NCI-H524 treated with DMSO at 0.1 percent for 48 hours (cell line): ENCODE measurements around the gene GPC6.

Experiments
- DNase-seq: peaks from one replicate; lab custom pipeline; 2025; lab: John Stamatoyannopoulos, UW

GPC6 gene

DNA sequence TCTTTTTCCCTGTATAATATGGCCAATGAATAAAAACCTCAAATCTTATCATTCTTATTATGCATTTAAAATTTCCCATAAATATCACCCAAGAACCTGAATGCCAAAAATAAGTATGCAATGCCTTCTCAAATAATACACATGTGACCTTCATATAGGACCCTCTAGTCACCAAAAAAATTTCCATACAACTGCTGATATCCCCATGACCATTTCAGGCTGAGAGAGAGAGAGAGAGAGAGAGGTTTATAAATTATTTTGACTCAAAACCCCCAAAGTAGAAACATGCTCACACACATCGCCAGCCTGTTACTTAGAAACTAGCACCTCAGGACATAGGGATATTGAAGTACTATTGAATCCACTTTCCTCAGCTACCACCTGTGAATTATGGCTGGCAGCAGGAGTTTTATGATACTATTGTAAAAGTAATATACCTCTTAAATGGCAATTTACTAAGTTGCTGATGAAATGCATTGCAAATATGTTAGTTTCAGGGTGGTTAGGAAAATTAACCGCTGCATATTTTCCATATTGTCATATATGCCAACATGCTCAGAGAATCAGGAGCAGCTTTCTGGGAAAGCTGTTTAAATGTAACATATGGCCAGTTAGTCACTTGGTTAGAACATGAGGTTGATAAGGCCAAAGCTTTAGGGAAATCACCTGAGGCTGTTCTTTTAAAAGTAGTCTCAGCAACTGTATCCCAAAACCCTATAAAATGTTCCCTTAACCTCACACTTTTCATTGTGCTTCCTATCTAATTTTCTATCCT lies 1022.0 kb downstream of the GPC6 start:
- no peak for DNase-seq

DNA sequence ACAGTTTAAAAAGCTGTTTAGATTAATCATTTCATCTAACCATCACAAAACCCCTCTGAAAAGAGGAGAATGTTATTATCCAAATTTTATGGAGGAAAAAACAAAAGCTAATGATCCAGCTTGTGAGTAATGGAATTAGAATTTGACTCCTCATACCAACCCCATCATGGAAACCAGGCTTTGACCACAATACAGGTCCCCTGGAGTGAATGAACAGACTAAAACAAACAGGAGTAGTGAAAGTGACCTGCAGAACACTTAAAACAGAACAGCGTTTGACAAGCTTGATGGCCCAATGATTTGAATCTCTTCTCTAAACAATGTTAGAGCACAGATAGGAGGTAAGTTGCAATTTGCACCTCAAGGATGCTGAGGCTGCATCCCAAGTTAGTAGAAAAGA lies 1022.9 kb downstream of the GPC6 start:
- DNase-seq, result no peak

DNA sequence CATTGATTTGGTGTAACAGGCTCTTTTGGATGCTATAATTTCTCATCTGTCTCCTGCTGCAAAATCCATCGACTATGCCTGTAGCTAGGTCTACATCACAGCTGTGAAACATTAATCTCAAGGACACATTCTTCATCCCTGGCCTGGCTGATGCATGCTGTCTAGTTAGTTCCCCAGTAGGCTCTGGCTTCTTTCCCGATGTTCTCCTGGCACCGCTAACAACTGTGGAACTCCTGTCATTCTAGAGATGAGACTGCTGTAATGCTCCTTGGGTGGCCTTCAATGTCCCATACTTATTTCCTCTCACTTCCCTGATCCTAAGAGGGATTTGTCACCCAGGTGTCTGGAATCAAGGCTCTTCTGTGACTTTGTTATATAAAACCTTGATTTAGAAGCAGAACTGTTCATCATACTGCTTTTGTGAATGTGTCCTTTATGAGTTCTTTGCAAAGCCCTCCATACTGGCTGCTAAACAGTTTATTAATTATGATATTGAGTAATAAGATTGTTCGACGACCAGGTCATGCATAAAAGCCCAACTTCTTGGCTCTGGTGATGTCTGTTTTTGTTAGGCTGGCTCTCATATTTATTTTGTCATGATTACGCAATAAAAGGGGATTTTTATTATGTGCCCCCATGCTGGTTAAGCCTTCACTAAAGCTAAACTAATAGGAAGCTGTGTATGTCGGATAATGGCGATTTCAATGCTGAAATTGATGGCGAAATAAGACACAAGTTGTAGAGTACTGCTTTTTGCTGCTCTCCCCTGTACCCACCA lies 1025.4 kb downstream of the GPC6 start:
- no peak for DNase-seq

DNA sequence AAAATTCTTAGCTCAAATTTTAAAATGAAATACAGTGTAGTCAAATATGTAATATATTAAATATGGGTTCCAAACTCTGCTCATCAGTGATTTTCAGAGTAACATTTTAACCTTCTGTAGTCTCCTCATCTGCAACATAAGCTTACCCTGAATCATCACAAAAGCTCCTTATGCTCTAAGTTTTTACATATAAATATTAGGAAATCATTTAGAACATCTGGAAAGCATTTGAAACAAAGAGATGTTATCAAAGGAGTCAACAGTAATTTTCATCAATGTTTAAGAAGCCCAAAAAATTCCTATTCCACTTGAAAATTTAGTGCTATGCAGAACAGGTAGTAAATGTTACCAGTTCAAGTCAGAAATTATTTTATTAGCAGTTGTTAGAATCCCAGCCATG lies 1028.1 kb downstream of the GPC6 start:
- no peak for DNase-seq

DNA sequence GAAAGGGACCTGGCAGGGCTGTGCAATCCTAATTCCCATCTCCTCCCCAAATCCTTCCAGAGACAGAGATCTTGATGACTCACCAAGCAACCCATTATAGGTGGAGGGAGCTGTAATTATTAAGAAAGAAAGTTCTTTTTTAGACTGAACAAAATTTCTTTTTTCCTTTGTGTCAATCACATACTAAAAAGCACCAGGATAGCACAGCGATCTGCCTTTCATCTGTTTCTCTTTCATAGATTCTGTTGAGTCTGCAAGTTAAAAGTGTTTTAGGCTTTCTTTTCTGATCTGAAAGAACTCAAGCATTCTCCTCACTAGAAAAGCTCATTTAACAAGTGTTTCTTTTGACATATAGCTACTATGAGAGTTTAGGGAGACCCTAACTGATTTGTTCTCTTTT lies 1030.1 kb downstream of the GPC6 start:
- DNase-seq, result no peak

DNA sequence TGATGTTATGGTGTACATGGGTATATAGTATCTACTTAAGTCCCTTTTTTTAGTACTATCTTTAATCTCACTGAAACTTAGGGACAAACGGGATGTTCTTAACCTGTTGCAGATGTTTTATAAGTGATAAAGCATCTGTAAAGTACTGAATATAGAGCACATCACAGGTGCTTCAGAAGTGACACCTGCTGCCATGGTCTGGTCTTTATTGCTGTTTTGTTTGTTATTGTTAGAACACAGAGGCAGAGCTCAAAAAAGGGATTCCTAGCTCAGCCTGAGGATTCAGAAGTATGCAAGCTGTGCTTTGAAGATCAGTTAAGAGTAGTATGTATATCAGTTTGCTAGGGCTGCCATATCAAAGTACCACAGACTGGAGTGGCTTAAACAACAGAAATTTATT lies 1033.4 kb downstream of the GPC6 start:
- DNase-seq, result no peak

DNA sequence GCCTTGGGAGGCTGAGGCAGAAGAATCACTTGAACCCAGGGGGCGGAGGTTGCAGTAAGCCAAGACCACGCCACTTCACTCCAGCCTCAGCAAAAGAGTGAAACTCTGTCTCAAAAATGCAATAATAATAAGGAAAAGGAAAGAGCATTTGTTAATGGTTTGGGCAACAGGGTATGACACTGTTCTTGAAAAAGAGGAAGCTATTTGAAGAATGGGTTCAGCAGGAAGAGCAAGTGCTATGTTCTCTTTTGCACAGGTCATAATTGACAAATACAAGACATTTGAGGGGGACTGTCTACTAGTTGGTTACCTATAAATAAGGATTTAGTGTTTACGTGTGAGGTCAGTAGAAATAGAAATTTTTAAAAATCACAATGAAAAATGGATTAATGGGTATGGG lies 1034.6 kb downstream of the GPC6 start:
- no peak for DNase-seq

DNA sequence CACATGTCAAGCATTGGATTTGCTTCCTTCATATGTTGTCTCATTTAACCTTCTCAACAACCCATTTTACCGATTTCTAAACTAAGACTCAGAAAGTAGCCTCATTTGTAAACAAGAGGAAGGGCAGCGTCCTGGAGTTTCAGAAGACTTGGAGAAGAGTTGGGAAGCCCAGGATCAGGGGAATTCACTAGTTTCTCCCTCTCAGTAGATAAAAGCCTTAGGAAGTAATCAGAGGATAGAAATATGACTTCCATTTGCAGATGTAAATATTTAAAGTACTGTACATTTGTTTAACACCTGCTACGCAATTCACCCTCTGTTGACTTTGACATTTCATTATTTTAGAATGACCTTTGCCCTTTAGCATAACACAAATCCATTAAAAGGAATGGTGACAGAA lies 1036.4 kb downstream of the GPC6 start:
- DNase-seq, result no peak

DNA sequence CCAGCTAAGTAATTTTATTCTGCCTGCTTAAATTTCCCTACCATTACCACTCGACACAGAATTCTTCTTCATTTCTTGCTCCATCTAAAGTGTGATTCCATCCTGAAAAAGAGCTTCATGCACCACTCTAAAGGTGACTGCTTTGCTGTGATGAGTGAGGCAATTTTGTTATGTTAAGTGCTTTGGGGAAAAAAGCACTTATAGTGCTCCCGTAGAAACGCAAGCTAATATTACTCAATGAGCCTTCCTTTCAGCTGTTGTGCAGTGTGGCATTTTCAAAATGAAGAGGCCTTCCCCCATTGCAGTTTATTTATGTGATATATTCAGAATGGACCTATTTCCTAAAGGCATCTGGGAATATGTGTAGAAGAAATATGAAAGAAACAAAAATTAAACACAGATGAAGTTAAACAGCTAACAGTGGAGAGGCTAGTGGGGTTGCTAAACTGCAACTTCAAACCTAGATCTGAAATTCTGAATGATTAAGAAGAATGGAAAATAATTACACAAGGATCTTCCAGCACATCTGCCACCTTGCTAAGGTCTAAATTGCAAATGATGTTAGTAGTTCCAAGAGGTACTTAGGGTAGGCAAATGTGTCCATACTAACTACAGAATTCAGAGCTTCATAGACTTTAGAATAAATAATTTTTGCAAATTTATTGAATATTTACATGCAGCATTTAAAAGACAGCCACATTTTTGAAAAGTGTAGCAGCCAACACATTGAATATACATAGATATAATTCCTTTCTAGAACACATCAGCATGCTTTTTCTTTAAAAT lies 1041.2 kb downstream of the GPC6 start:
- DNase-seq, result no peak

DNA sequence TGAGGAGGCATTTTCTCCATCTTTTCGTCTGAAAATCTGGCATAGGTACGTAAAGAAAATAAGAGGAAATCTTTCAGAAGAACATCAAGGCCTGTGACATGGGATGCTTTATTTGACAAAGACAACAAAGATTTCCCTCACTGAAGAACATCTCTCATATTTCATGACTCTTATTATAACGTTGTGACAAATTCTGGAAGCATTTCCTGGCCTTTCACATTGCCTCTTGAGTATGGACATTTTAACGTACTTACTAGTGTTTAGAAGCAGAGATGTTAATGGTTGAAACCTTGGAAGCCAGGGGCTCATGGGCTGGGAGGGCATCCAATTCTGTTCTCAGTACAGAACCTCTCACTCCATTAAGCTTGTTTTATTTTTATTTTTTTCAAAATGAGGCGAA lies 1042.1 kb downstream of the GPC6 start:
- no peak for DNase-seq

DNA sequence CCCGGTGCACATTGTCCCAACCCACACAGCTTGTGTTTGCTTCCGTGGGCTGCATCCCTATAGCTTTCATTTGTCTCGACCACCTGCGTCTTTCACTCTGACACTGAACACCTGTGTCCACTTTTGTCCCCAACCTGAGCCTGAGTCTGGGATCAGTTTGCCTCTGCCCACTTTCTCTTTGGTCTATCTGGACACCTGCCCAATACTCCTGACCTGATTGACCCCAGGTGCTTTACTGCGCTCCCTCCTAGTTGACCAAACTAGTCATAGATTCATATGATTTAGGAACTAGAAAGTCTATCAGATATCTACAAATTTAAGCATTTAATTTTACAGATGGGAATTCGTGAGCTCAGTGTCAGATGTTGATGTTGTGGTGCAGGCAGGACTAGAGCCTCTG lies 1043.0 kb downstream of the GPC6 start:
- DNase-seq, result no peak

DNA sequence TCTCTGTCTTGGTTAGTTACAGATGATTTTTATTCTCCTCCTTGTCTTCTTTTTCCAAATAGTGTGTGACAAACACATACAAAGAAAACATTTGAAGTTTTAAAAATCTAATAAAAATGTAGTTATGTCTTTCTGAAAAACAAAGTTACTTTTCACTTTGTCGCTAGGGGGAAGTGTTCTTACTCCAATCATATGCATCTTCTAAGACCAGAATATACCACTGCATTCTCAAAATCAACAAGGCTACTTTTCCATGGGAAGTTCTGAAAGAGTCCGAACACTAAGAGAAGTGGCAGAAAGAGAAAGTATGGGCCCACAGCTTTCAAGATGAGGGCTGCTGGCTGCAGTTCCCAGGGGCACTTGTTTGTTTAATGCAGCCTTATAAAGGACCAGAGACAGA lies 1043.9 kb downstream of the GPC6 start:
- DNase-seq, result no peak

DNA sequence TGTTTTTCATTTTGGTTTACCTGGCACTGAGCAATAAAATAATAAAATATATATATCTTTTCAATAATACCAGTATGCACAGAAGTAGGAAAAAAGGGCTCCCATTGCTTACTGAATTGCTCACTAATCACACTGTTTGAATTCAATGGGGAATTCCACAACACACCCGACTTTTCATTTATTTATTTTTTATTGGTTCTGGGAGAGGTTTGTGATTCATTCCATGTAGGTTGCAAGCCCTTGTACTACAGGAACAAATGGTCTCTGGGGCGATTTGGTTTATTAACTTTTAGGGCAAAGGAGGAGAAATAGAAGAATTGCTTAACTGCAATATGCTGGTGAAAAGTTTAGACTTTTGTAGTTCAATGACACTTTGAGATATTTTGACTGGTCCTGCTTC lies 1045.4 kb downstream of the GPC6 start:
- no peak for DNase-seq

DNA sequence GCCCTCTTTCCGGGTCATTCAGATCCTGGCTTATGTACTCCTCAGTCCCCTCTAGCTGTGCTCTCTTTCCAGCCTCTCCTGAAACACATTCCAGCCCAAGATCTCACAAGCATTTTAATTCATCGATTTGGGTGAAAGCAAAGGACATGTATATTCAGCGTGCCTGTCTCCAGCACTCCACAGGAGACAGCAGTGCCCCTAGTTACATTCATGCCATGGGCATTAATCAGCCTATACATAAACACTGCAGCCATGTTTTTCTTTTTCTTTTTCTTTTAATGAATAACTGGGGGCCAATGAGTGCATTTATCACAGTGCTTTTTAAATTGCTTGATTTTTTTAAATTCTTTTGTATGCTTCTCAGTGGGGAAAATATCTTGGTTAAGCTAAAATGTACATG lies 1053.7 kb downstream of the GPC6 start:
- DNase-seq, result no peak

DNA sequence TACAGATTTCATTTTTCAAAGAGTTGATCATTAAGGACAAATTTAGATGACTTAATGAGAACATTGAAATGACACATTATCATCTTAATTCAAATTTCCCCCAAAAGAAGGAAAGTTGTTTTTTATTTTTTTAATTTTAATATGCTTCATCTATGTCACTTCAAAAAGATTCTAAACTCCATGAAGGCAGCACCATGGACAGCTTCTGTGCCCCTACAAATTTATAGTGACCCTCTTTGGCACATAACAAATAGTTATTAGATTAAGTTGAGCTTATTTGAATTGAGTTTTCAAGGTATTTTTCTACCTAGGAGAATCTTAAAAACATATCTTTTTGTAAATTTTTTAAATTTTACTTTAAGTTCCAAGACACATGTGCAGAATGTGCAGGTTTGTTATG lies 1054.2 kb downstream of the GPC6 start:
- DNase-seq, result no peak

DNA sequence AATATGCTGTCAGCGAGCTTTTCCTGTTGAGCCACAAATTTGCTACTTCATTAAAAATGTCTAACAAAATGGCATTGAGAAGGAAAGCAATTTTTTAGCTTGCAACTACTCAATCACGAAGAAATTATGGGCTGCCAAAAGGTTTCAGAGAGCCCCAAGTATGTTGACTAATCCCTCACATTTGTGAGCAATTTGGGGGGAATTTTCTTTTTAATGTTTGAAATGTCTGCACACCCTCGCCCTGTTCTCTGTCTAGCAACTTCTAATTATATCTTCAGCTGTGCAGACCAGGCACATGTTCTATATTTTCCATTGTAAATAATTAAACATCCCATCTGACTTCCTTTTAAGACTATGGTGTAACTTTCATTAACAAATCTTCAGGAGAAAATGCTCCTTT lies 1060.0 kb downstream of the GPC6 start:
- DNase-seq, result no peak

DNA sequence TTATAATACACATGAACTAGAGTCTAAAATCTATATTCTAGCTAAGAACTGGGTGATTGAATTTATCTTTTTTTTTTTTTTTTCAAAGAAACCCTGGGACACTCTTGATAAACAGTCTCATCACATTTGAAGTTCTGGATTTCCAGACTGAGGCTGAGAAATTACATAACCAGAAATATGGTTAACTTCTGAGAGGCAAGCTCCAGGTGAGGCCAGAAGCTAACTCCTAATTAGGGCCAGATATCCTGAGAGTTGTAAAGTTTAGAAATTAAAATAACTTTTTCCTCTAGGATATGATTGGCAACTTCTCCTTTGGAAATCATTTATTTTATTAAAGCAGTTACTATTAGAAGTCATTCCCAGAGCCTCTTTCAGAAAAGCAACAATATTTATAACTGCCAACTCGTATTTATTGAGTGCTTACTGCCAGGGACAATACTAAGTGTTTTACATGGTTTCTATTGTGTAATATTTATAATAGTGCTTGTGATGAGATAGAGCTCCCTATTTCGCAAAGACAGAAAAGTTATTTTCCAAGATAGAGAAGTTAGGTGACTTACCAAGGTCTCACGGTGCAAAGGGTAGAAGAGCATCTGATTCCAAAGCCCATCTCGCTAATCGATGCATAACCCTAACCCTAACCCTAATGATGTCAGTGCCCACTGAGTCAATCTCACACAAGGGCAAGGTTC lies 1065.2 kb downstream of the GPC6 start:
- DNase-seq, result no peak

DNA sequence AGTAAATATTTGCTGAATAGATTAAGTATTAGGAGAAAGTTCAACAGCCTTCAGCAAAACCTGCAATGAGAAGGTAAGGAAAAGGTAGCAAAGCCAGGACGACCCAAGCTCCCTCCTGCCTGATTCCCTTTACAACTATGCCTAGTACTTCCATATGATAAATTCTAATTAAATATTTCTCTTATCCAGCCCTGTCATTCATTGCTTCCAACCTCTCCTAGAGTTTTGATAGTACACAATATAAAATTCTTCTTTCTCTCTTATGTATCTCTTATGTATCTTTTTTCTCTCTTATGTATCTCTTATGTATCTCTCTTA lies 1065.7 kb downstream of the GPC6 start:
- DNase-seq, result no peak

DNA sequence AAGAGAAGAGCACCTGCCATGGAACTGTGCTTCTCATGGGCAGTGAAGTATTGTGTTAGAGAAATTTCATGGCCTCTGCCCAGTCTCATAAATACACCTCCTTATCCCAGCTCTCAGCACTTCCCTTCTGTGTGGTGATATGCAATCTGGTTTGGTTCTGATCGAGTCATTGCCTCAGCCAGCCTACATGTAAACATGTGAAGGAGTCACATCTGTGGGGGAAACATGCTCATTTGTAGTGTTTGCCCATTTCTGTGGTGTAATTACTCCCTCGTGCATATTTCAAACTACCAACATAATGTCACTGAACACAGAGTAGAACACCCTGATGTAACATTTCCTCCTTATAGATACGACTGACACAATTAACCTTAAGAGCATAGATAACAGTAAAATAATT lies 1069.9 kb downstream of the GPC6 start:
- no peak for DNase-seq

DNA sequence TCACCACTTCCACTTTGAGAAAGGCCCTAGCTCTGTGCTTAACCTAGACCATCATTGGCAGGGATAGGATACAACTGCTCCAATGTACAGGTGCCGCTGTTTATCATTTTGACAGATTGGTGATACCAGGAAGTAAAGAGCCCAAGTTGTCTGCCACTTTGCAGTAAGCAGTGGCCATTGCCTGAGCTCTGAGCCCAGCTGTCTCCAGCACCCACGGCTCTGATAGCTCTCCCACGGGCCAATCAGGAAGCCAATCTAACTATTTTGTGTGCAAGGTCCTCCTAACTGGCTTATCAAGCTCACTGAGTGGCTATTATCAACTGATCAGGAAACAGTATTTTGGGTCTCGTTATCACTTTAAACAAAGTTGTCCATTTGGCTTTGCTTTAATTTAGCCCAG lies 1071.7 kb downstream of the GPC6 start:
- no peak for DNase-seq

DNA sequence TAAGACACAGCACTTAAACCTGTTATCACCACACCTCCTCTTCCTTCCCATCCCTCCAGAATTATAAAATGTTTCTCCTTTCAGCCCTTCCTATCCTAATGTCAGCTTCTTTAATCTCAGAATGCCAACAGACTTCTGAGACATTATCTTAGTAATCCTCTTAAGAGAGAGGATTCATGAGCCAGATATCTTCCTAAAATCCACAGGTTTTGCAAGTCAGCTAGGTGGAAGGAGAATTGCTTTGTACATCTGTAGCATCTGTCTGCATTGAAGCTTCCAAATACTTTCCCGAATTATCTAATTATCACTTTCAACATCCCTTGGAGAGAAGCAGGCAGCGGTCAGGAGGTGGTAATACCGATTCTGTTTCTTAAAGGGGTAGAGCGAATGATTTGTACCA lies 1073.8 kb downstream of the GPC6 start:
- DNase-seq, result peak; percentile 58

DNA sequence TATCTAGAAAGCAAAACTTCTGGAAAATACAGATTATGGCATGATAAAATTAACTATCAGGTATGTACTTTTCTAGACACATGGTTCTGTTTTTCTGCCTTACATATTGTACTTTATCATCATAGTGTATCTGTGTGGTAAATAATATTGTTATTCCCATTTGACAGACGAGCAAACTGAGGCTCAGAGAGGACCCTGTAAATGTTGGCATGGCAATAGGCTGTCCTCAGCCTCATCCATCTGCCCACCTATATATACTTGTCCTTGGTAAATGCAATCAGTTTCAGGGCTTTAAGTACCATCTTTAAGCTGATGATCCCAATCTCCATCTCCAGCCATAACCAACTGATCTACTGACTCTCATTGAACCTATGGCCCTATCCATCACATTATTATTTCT lies 1074.9 kb downstream of the GPC6 start:
- DNase-seq, result no peak
